H1 (cell line): ENCODE results near the gene BCAS4. TPM values are rescaled to one million over a fixed set of nuclear protein-coding genes. Genes with fewer than 3 reads are reported as not detected.

ENCODE experiments used
- CTCF ChIA-PET: fragments of 300-600 bp; sonication (Branson Sonifier 250); formaldehyde crosslinking; loops from one replicate; lab custom pipeline; 2021; ENCODE audit not compliant: partially characterized antibody; lab: Charles Lee
- POLR2A ChIA-PET: fragments of 300-600 bp; sonication (Branson Sonifier 250); formaldehyde crosslinking; loops from one replicate; lab custom pipeline; 2021; ENCODE audit warnings: inconsistent platforms; ENCODE audit not compliant: partially characterized antibody; lab: Charles Lee
- DNase-seq, 2 experiments: peaks; one replicate each; pipeline versions ENCODE4 v3.0.0 to v3.0.0-alpha.2; 2010 to 2022; ENCODE audit warnings: low spot score in 2 of 2, low read depth in 1 of 2, mixed read lengths in 1 of 2
- FAIRE-seq: peaks from 2 replicates; lab custom pipeline; 2011; peaks lifted over from hg19 to GRCh38; lab: Jason Lieb, UNC
- H2AFZ ChIP-seq: 2 replicates; pipeline ENCODE4 v1.8.1; 2012; ENCODE audit warnings: low read length, inconsistent platforms
- H2AK5ac ChIP-seq: 2 replicates; pipeline ENCODE4 v1.6.1; 2013; ENCODE audit warnings: low read depth, low read length
- H2BK120ac ChIP-seq: replicated peaks from 2 replicates; pipeline ENCODE3; 2013; ENCODE audit warnings: low read depth, low read length, inconsistent platforms
- H2BK12ac ChIP-seq: 2 replicates; pipeline ENCODE4 v1.6.1; 2013; ENCODE audit warnings: low read depth, low read length
- H2BK15ac ChIP-seq: 2 replicates; pipeline ENCODE4 v1.6.1; 2013; ENCODE audit warnings: low read length
- H2BK20ac ChIP-seq: 2 replicates; pipeline ENCODE4 v1.6.1; 2013; ENCODE audit warnings: low read length
- H2BK5ac ChIP-seq: 2 replicates; pipeline ENCODE4 v1.6.1; 2013; ENCODE audit warnings: low read depth, low read length
- H3K14ac ChIP-seq: 2 replicates; pipeline ENCODE4 v1.6.1; 2013; ENCODE audit warnings: inconsistent platforms; ENCODE audit not compliant: insufficient read length
- H3K18ac ChIP-seq: 2 replicates; pipeline ENCODE4 v1.6.1; 2013; ENCODE audit warnings: low read length; ENCODE audit errors: extremely low read depth
- H3K23ac ChIP-seq: 2 replicates; pipeline ENCODE4 v1.6.1; 2013; ENCODE audit warnings: inconsistent platforms; ENCODE audit not compliant: insufficient read length
- H3K23me2 ChIP-seq: 2 replicates; pipeline ENCODE4 v1.6.1; 2013; ENCODE audit warnings: low read depth, low read length
- H3K27ac ChIP-seq: 2 replicates; pipeline ENCODE4 v1.6.1; 2011; ENCODE audit warnings: low read depth, low read length, inconsistent platforms
- H3K27me3 ChIP-seq, 4 experiments: replicated peaks in 1 of 4; 1 replicate in 1 of 4; 2 replicates in 3 of 4; pipeline versions ENCODE4 v1.6.1 to v1.8.1; 2011 to 2013; ENCODE audit warnings: low read length in 3 of 4, mild to moderate bottlenecking in 3 of 4, inconsistent platforms in 2 of 4, mixed read lengths in 2 of 4, moderate library complexity in 1 of 4; ENCODE audit not compliant: control insufficient read depth in 3 of 4, insufficient read depth in 3 of 4; ENCODE audit errors: extremely low read depth in 1 of 4
- H3K36me3 ChIP-seq, 4 experiments: 2 replicates each; pipeline versions ENCODE4 v1.6.1 to v1.8.1; 2011 to 2013; ENCODE audit warnings: mild to moderate bottlenecking in 4 of 4, low read length in 3 of 4, moderate library complexity in 2 of 4, control low read depth in 1 of 4, inconsistent platforms in 1 of 4; ENCODE audit not compliant: insufficient read depth in 4 of 4, control insufficient read depth in 2 of 4
- H3K4ac ChIP-seq: replicated peaks from 2 replicates; pipeline ENCODE3; 2013; ENCODE audit warnings: low read length, low read depth, mixed read lengths, inconsistent platforms; ENCODE audit not compliant: insufficient read length
- H3K4me1 ChIP-seq, 4 experiments: replicated peaks in 1 of 4; 1 replicate in 1 of 4; 2 replicates in 3 of 4; pipeline versions ENCODE4 v1.6.1 to v1.8.1; 2011 to 2013; ENCODE audit warnings: low read length in 3 of 4, inconsistent platforms in 2 of 4, mixed read lengths in 1 of 4; ENCODE audit not compliant: insufficient read depth in 4 of 4, control insufficient read depth in 3 of 4
- H3K4me2 ChIP-seq, 2 experiments: 2 replicates each; pipeline versions ENCODE4 v1.6.1 to v1.8.1; 2011 to 2013; ENCODE audit warnings: low read depth in 2 of 2, low read length in 2 of 2, control low read depth in 1 of 2, inconsistent platforms in 1 of 2, mild to moderate bottlenecking in 1 of 2; ENCODE audit not compliant: insufficient read depth in 1 of 2
- H3K4me3 ChIP-seq, 4 experiments: fragments of 200-600, 300-600 bp in 1 of 4; sonication (generic), shearing (Covaris generic), sonication (Bioruptor Twin) in 1 of 4; 2 replicates each; pipeline versions ENCODE4 v1.5.1 to v1.8.1; 2011 to 2016; ENCODE audit warnings: low read length in 4 of 4, low read depth in 3 of 4, control low read depth in 2 of 4, inconsistent platforms in 2 of 4, mild to moderate bottlenecking in 2 of 4, mixed read lengths in 1 of 4, moderate library complexity in 1 of 4; ENCODE audit not compliant: insufficient read depth in 2 of 4; ENCODE audit errors: extremely low read depth in 1 of 4
- H3K56ac ChIP-seq: replicated peaks from 2 replicates; pipeline ENCODE3; 2013; ENCODE audit warnings: low read depth, mild to moderate bottlenecking, mixed read lengths, low read length, inconsistent platforms; ENCODE audit not compliant: insufficient read length
- H3K79me1 ChIP-seq: 2 replicates; pipeline ENCODE4 v1.6.1; 2013; ENCODE audit warnings: low read depth, low read length, control low read depth
- H3K79me2 ChIP-seq, 2 experiments: 2 replicates each; pipeline versions ENCODE4 v1.6.1 to v1.8.1; 2012 to 2013; ENCODE audit warnings: low read length in 2 of 2, mild to moderate bottlenecking in 2 of 2, inconsistent platforms in 1 of 2; ENCODE audit not compliant: insufficient read depth in 2 of 2, control insufficient read depth in 1 of 2
- H3K9ac ChIP-seq, 4 experiments: replicated peaks in 1 of 4; 1 replicate in 1 of 4; 2 replicates in 3 of 4; pipeline versions ENCODE4 v1.6.1 to v1.8.1; 2011 to 2013; ENCODE audit warnings: low read depth in 3 of 4, low read length in 3 of 4, control low read depth in 2 of 4, mild to moderate bottlenecking in 2 of 4, moderate library complexity in 2 of 4, inconsistent platforms in 1 of 4; ENCODE audit errors: extremely low read depth in 1 of 4
- H3K9me3 ChIP-seq, 2 experiments: 2 replicates each; pipeline versions ENCODE4 v1.6.1 to v1.8.1; 2012 to 2013; ENCODE audit warnings: mild to moderate bottlenecking in 2 of 2, moderate library complexity in 2 of 2, control low read depth in 1 of 2, inconsistent platforms in 1 of 2, low read depth in 1 of 2, low read length in 1 of 2, mixed read lengths in 1 of 2; ENCODE audit not compliant: insufficient read depth in 2 of 2
- H4K20me1 ChIP-seq, 2 experiments: replicated peaks in 1 of 2; 2 replicates each; pipeline versions ENCODE3 to v1.8.1; 2011 to 2013; ENCODE audit warnings: inconsistent platforms in 2 of 2, low read length in 2 of 2, mild to moderate bottlenecking in 1 of 2; ENCODE audit not compliant: insufficient read depth in 2 of 2, control insufficient read depth in 1 of 2
- H4K5ac ChIP-seq: 2 replicates; pipeline ENCODE4 v1.6.1; 2013; ENCODE audit warnings: low read length, low read depth, mixed read lengths, inconsistent platforms; ENCODE audit not compliant: insufficient read length
- H4K8ac ChIP-seq: 2 replicates; pipeline ENCODE4 v1.8.0; 2013; ENCODE audit warnings: mild to moderate bottlenecking, moderate library complexity, low read length, inconsistent platforms; ENCODE audit not compliant: insufficient read depth; ENCODE audit errors: extremely low read depth
- H4K91ac ChIP-seq: replicated peaks from 2 replicates; pipeline ENCODE3; 2013; ENCODE audit warnings: low read length, mixed read lengths, inconsistent platforms; ENCODE audit not compliant: insufficient read length
- CBX8 ChIP-seq: fragments of 300-800, 300-1000 bp; sonication (generic); IDR thresholded peaks from 2 replicates; pipeline ENCODE4 v1.7.1; 2016; ENCODE audit warnings: low read depth, low read length, borderline replicate concordance
- CEBPB ChIP-seq: IDR thresholded peaks from 2 replicates; pipeline ENCODE4 v1.6.1; 2012; ENCODE audit warnings: low read depth, low read length
- CHD2 ChIP-seq: IDR thresholded peaks from 2 replicates; pipeline ENCODE4 v1.6.1; 2012; ENCODE audit warnings: low read length, improper control_type of control experiment
- CTBP2 ChIP-seq: IDR thresholded peaks from 2 replicates; pipeline ENCODE4 v1.7.0; 2011; ENCODE audit warnings: borderline replicate concordance, mild to moderate bottlenecking, moderate library complexity, mixed read lengths, low read length; ENCODE audit not compliant: insufficient read depth, insufficient read length
- NRF1 ChIP-seq: IDR thresholded peaks from 2 replicates; pipeline ENCODE4 v1.6.1; 2011; ENCODE audit warnings: mild to moderate bottlenecking, low read depth, low read length, improper control_type of control experiment
- PHF8 ChIP-seq: fragments of 200-600 bp; sonication (generic); conservative IDR thresholded peaks from 2 replicates; pipeline ENCODE4 v1.7.1; 2012; ENCODE audit warnings: low read depth, mild to moderate bottlenecking, inconsistent platforms, low read length, moderate library complexity
- POU5F1 ChIP-seq: IDR thresholded peaks from 2 replicates; pipeline ENCODE4 v1.6.1; 2011; ENCODE audit warnings: low read depth, mild to moderate bottlenecking, low read length, moderate library complexity
- RFX5 ChIP-seq: IDR thresholded peaks from 2 replicates; pipeline ENCODE4 v1.6.1; 2011; ENCODE audit warnings: low read depth, low read length, improper control_type of control experiment, borderline replicate concordance
- SIRT6 ChIP-seq: IDR thresholded peaks from one replicate; pipeline ENCODE4 v1.7.1; 2012; ENCODE audit warnings: low read length, inconsistent platforms
- SP1 ChIP-seq: IDR thresholded peaks from 2 replicates; pipeline ENCODE4 v1.6.1; 2011; ENCODE audit warnings: low read depth, low read length
- TAF7 ChIP-seq: optimal IDR thresholded peaks from 2 replicates; pipeline ENCODE3; 2011; ENCODE audit warnings: low read depth, mild to moderate bottlenecking, inconsistent platforms, low read length, moderate library complexity, borderline replicate concordance
- TEAD4 ChIP-seq: IDR thresholded peaks from 2 replicates; pipeline ENCODE4 v1.6.1; 2012; ENCODE audit warnings: low read depth, low read length, inconsistent platforms, mixed read lengths
- WGBS, 2 experiments: shearing (Covaris generic) in 1 of 2; methylation state at CpG; one replicate each; pipeline versions ENCODE4 v1.1.6 to v1.1.7; 2013 to 2015; ENCODE audit warnings: low lambda C conversion rate in 2 of 2, mixed read lengths in 2 of 2, inconsistent platforms in 1 of 2, low coverage in 1 of 2, missing lambda C conversion rate in 1 of 2; ENCODE audit not compliant: insufficient replicate concordance in 2 of 2, insufficient coverage in 1 of 2, insufficient read length in 1 of 2; ENCODE audit errors: extremely low coverage in 1 of 2, missing lambda C conversion rate in 1 of 2; 5-methylcytosine and 5-hydroxymethylcytosine counted together
- polyA plus RNA-seq, 7 experiments: library from polyadenylated mRNA; depleted of rRNA in 3 of 7; stranded (reverse) in 5 of 7; unstranded in 2 of 7; fragments of >200 nt in 5 of 7; fragments of 200-250 nt in 2 of 7; gene quantifications; 1 replicate in 5 of 7; 2 replicates in 1 of 7; 4 replicates in 1 of 7; pipeline versions ENCODE4 v1.2.1 to v1.2.3, GENCODE V29; 2011 to 2013; ENCODE audit warnings: missing spikeins in 2 of 7, mixed read lengths in 2 of 7
- total RNA-seq: library from RNA; stranded (reverse); fragmentation: NEBNext Ultra II Directional; extraction: Animal tissue kit (Norgen Biotek cat#: 25700); gene quantifications from 2 replicates; pipeline ENCODE4 v1.2.1, GENCODE V29; 2021
- TF ChIP-seq, protein P1 (sequence below): IDR thresholded peaks from 2 replicates; pipeline ENCODE4 v1.6.1; 2012; ENCODE audit warnings: low read length, inconsistent platforms

The BCAS4 gene
- total and polyA plus RNA-seq, 2 of the 8 experiments (the other 6 are each of a cell fraction or from before 2014, with no cell fraction given): 21.2 to 23.6 TPM

DNA sequence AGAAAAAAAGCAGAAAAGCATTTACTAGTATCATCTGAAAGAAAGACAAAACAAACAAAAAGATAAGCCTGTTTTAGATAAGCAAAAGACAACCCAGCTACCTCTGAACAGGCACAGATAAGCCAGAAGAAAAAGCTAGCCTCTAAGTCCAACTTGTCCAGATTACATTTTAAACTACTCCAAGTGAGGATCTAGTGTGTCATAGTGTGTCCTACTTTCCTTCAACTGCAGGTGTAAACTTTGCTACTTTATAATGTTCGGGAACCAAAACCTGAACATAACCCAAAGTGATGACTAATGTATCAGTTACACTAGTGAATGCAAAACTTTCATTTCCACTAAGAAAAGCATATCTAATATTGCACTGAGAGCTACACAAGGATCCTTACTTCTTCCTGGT lies 116.9 kb downstream of the BCAS4 start:
- peaks cover 0 to 17% (median 2%) of the 10 kb centered on the region in 4 experiments; a peak in 4 of 8 replicates for H3K36me3 ChIP-seq
- FAIRE-seq (no peak), DNase-seq (no peak)
- no peak overlapping the region for H3K14ac ChIP-seq
- H4K91ac ChIP-seq: no peak overlapping the region
- 0 out of 2 replicates have a peak, but pooled peaks cover 2% of the 10 kb centered on the region for H3K79me1 ChIP-seq
- no peak overlapping the region for H3K4me2 ChIP-seq
- H3K23me2 ChIP-seq: no peaks in the 10 kb centered on the region
- no peak overlapping the region for H3K18ac ChIP-seq
- H2AFZ ChIP-seq: no peak overlapping the region
- H4K8ac ChIP-seq: no peak overlapping the region
- peaks cover 0 to 9% (median 2%) of the 10 kb centered on the region in 4 experiments; a peak in 3 of 7 replicates for H3K4me1 ChIP-seq
- H3K27ac ChIP-seq: no peak overlapping the region
- H3K79me2 ChIP-seq: peaks cover 72 to 100% of the 10 kb centered on the region in 2 experiments
- no peak overlapping the region for H3K23ac ChIP-seq
- H3K4ac ChIP-seq: no peak overlapping the region
- ChIA-PET CTCF (interaction anchor here (0.7 to 1.4 kb wide), 6 partner anchors 9 to 276 kb away, joined by 3 to 7 read pairs (median 4); no protein-coding TSS in a partner anchor), POLR2A (interaction anchor here (2.5 to 13.0 kb wide), 2 partner anchors 12 to 14 kb away, joined by 13 to 206 read pairs; partner anchors contain the start of gene ADNP)
- H2AK5ac ChIP-seq: no peak overlapping the region
- no peak overlapping the region for H2BK12ac ChIP-seq
- H2BK120ac ChIP-seq: no peak overlapping the region
- no peak overlapping the region for H3K9ac ChIP-seq
- 96% methylated on average over 1 of the region's 1 CpG; no CpG with 5 or more reads in 1 of the 2 experiments for WGBS, 2 experiments
- TF ChIP-seq TAF7: no peak
- TF ChIP-seq, protein P1, sequence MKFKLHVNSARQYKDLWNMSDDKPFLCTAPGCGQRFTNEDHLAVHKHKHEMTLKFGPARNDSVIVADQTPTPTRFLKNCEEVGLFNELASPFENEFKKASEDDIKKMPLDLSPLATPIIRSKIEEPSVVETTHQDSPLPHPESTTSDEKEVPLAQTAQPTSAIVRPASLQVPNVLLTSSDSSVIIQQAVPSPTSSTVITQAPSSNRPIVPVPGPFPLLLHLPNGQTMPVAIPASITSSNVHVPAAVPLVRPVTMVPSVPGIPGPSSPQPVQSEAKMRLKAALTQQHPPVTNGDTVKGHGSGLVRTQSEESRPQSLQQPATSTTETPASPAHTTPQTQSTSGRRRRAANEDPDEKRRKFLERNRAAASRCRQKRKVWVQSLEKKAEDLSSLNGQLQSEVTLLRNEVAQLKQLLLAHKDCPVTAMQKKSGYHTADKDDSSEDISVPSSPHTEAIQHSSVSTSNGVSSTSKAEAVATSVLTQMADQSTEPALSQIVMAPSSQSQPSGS: no peak
- TF ChIP-seq NRF1: no peak
- no peak for TF ChIP-seq TEAD4
- TF ChIP-seq POU5F1: no peak
- TF ChIP-seq SIRT6: no peak
- no peak for TF ChIP-seq CBX8
- TF ChIP-seq PHF8: no peak
- TF ChIP-seq SP1: no peak
- no peak for TF ChIP-seq CTBP2
- TF ChIP-seq CHD2: no peak
- no peak for TF ChIP-seq CEBPB
- TF ChIP-seq RFX5: no peak
- TF ChIP-seq, all 59 proteins: peak for 0
- Histone ChIP-seq H2BK20ac (no peak overlapping the region), H4K5ac (no peak overlapping the region), H3K9me3 (no peaks in the 10 kb centered on the region), H3K56ac (no peak overlapping the region), H2BK15ac (no peak overlapping the region), H3K4me3 (no peak overlapping the region), H2BK5ac (no peak overlapping the region), H3K27me3 (no peaks in the 10 kb centered on the region), H4K20me1 (peaks cover 44 to 58% of the 10 kb centered on the region in 2 experiments)
